ENCODE results near the gene AKR1E2.

The AKR1E2 gene

GRCh38 chr10:4838743-4839142 is 12.7 kb downstream of the AKR1E2 start:
- H3K27ac ChIP-seq (ENCODE audit: low read depth in 2 of 2, low read length in 2 of 2) = no peak overlapping the region
- peaks cover 3 to 5% of the 10 kb centered on the region in 2 donors for H3K36me3 ChIP-seq (ENCODE audit: control insufficient read depth in 2 of 2, insufficient read depth in 2 of 2, low read length in 2 of 2)

GRCh38 chr10:4839353-4839752 is 13.3 kb downstream of the AKR1E2 start:
- no peaks in the 10 kb centered on the region for H3K4me1 ChIP-seq (ENCODE audit: control insufficient read depth in 2 of 2, insufficient read depth in 2 of 2, low read length in 2 of 2)
- no peak overlapping the region for H3K9ac ChIP-seq (ENCODE audit: low read depth in 1 of 2, low read length in 2 of 2)
- no peak overlapping the region for H3K27ac ChIP-seq (ENCODE audit: low read depth in 2 of 2, low read length in 2 of 2)
- H3K9me3 ChIP-seq (ENCODE audit: control insufficient read depth in 2 of 2, low read length in 2 of 2) = no peaks in the 10 kb centered on the region
- H3K4me3 ChIP-seq (ENCODE audit: low read length in 2 of 2) = no peak overlapping the region
- peaks cover 3 to 5% of the 10 kb centered on the region in 2 donors for H3K36me3 ChIP-seq (ENCODE audit: control insufficient read depth in 2 of 2, insufficient read depth in 2 of 2, low read length in 2 of 2)
- no peaks in the 10 kb centered on the region for H3K27me3 ChIP-seq (ENCODE audit: control insufficient read depth in 2 of 2, insufficient read depth in 2 of 2, low read length in 2 of 2)

More at GRCh38 chr10:4838743-4839142, 12.7 kb downstream of the AKR1E2 start:
- Histone ChIP-seq H3K9me3 (ENCODE audit: control insufficient read depth in 2 of 2, low read length in 2 of 2) (no peaks in the 10 kb centered on the region), H3K4me1 (ENCODE audit: control insufficient read depth in 2 of 2, insufficient read depth in 2 of 2, low read length in 2 of 2) (no peaks in the 10 kb centered on the region), H3K9ac (ENCODE audit: low read depth in 1 of 2, low read length in 2 of 2) (no peak overlapping the region), H3K27me3 (ENCODE audit: control insufficient read depth in 2 of 2, insufficient read depth in 2 of 2, low read length in 2 of 2) (no peaks in the 10 kb centered on the region), H3K4me3 (ENCODE audit: low read length in 2 of 2) (no peak overlapping the region)

- H3K9ac ChIP-seq (ENCODE audit: low read depth in 1 of 2, low read length in 2 of 2) = no peak overlapping the region
- H3K27me3 ChIP-seq (ENCODE audit: control insufficient read depth in 2 of 2, insufficient read depth in 2 of 2, low read length in 2 of 2) = no peaks in the 10 kb centered on the region
- peaks cover 3 to 5% of the 10 kb centered on the region in 2 donors for H3K36me3 ChIP-seq (ENCODE audit: control insufficient read depth in 2 of 2, insufficient read depth in 2 of 2, low read length in 2 of 2)
- H3K4me1 ChIP-seq (ENCODE audit: control insufficient read depth in 2 of 2, insufficient read depth in 2 of 2, low read length in 2 of 2) = no peaks in the 10 kb centered on the region
- H3K27ac ChIP-seq (ENCODE audit: low read depth in 2 of 2, low read length in 2 of 2) = no peak overlapping the region
- no peaks in the 10 kb centered on the region for H3K9me3 ChIP-seq (ENCODE audit: control insufficient read depth in 2 of 2, low read length in 2 of 2)
- H3K4me3 ChIP-seq (ENCODE audit: low read length in 2 of 2) = no peak overlapping the region
Measured at GRCh38 chr10:4840151-4840550, 14.1 kb downstream of the AKR1E2 start.

- no peaks in the 10 kb centered on the region for H3K4me1 ChIP-seq (ENCODE audit: control insufficient read depth in 2 of 2, insufficient read depth in 2 of 2, low read length in 2 of 2)
- no peak overlapping the region for H3K27ac ChIP-seq (ENCODE audit: low read depth in 2 of 2, low read length in 2 of 2)
- no peak overlapping the region for H3K4me3 ChIP-seq (ENCODE audit: low read length in 2 of 2)
- no peak overlapping the region for H3K9ac ChIP-seq (ENCODE audit: low read depth in 1 of 2, low read length in 2 of 2)
- no peaks in the 10 kb centered on the region for H3K36me3 ChIP-seq (ENCODE audit: control insufficient read depth in 2 of 2, insufficient read depth in 2 of 2, low read length in 2 of 2)
- no peaks in the 10 kb centered on the region for H3K27me3 ChIP-seq (ENCODE audit: control insufficient read depth in 2 of 2, insufficient read depth in 2 of 2, low read length in 2 of 2)
- no peaks in the 10 kb centered on the region for H3K9me3 ChIP-seq (ENCODE audit: control insufficient read depth in 2 of 2, low read length in 2 of 2)
Measured at GRCh38 chr10:4843525-4844180, 17.6 kb downstream of the AKR1E2 start.

- H3K36me3 ChIP-seq (ENCODE audit: control insufficient read depth in 2 of 2, insufficient read depth in 2 of 2, low read length in 2 of 2) = no peaks in the 10 kb centered on the region
- no peak overlapping the region for H3K27ac ChIP-seq (ENCODE audit: low read depth in 2 of 2, low read length in 2 of 2)
- no peaks in the 10 kb centered on the region for H3K27me3 ChIP-seq (ENCODE audit: control insufficient read depth in 2 of 2, insufficient read depth in 2 of 2, low read length in 2 of 2)
- no peak overlapping the region for H3K4me3 ChIP-seq (ENCODE audit: low read length in 2 of 2)
- H3K9ac ChIP-seq (ENCODE audit: low read depth in 1 of 2, low read length in 2 of 2) = no peak overlapping the region
- peaks cover 0 to 4% of the 10 kb centered on the region in 2 donors for H3K4me1 ChIP-seq (ENCODE audit: control insufficient read depth in 2 of 2, insufficient read depth in 2 of 2, low read length in 2 of 2)
- H3K9me3 ChIP-seq (ENCODE audit: control insufficient read depth in 2 of 2, low read length in 2 of 2) = no peaks in the 10 kb centered on the region
Measured at GRCh38 chr10:4844864-4845263, 18.9 kb downstream of the AKR1E2 start.

- H3K4me3 ChIP-seq (ENCODE audit: low read length in 2 of 2) = no peak overlapping the region
- H3K4me1 ChIP-seq (ENCODE audit: control insufficient read depth in 2 of 2, insufficient read depth in 2 of 2, low read length in 2 of 2) = peaks cover 3 to 4% of the 10 kb centered on the region in 2 donors
- H3K36me3 ChIP-seq (ENCODE audit: control insufficient read depth in 2 of 2, insufficient read depth in 2 of 2, low read length in 2 of 2) = no peaks in the 10 kb centered on the region
- H3K9ac ChIP-seq (ENCODE audit: low read depth in 1 of 2, low read length in 2 of 2) = no peak overlapping the region
- H3K9me3 ChIP-seq (ENCODE audit: control insufficient read depth in 2 of 2, low read length in 2 of 2) = no peaks in the 10 kb centered on the region
- H3K27me3 ChIP-seq (ENCODE audit: control insufficient read depth in 2 of 2, insufficient read depth in 2 of 2, low read length in 2 of 2) = no peaks in the 10 kb centered on the region
- H3K27ac ChIP-seq (ENCODE audit: low read depth in 2 of 2, low read length in 2 of 2) = no peak overlapping the region
Measured at GRCh38 chr10:4845766-4846165, 19.8 kb downstream of the AKR1E2 start.

GRCh38 chr10:4846775-4847174 is 20.8 kb downstream of the AKR1E2 start:
- H3K27ac ChIP-seq (ENCODE audit: low read depth in 2 of 2, low read length in 2 of 2) = no peak overlapping the region
- H3K9ac ChIP-seq (ENCODE audit: low read depth in 1 of 2, low read length in 2 of 2) = no peak overlapping the region

GRCh38 chr10:4847561-4848355 is 21.8 kb downstream of the AKR1E2 start:
- no peaks in the 10 kb centered on the region for H3K9me3 ChIP-seq (ENCODE audit: control insufficient read depth in 2 of 2, low read length in 2 of 2)
- H3K27ac ChIP-seq (ENCODE audit: low read depth in 2 of 2, low read length in 2 of 2) = no peak overlapping the region
- no peaks in the 10 kb centered on the region for H3K27me3 ChIP-seq (ENCODE audit: control insufficient read depth in 2 of 2, insufficient read depth in 2 of 2, low read length in 2 of 2)
- H3K4me1 ChIP-seq (ENCODE audit: control insufficient read depth in 2 of 2, insufficient read depth in 2 of 2, low read length in 2 of 2) = peaks cover 3 to 4% of the 10 kb centered on the region in 2 donors
- H3K4me3 ChIP-seq (ENCODE audit: low read length in 2 of 2) = no peak overlapping the region
- no peak overlapping the region for H3K9ac ChIP-seq (ENCODE audit: low read depth in 1 of 2, low read length in 2 of 2)
- no peaks in the 10 kb centered on the region for H3K36me3 ChIP-seq (ENCODE audit: control insufficient read depth in 2 of 2, insufficient read depth in 2 of 2, low read length in 2 of 2)

More at GRCh38 chr10:4846775-4847174, 20.8 kb downstream of the AKR1E2 start:
- Histone ChIP-seq H3K4me3 (ENCODE audit: low read length in 2 of 2) (no peak overlapping the region), H3K4me1 (ENCODE audit: control insufficient read depth in 2 of 2, insufficient read depth in 2 of 2, low read length in 2 of 2) (peaks cover 3 to 4% of the 10 kb centered on the region in 2 donors), H3K9me3 (ENCODE audit: control insufficient read depth in 2 of 2, low read length in 2 of 2) (no peaks in the 10 kb centered on the region), H3K36me3 (ENCODE audit: control insufficient read depth in 2 of 2, insufficient read depth in 2 of 2, low read length in 2 of 2) (no peaks in the 10 kb centered on the region), H3K27me3 (ENCODE audit: control insufficient read depth in 2 of 2, insufficient read depth in 2 of 2, low read length in 2 of 2) (no peaks in the 10 kb centered on the region)

- no peak overlapping the region for H3K27ac ChIP-seq (ENCODE audit: low read depth in 2 of 2, low read length in 2 of 2)
Measured at GRCh38 chr10:4848356-4849041, 22.5 kb downstream of the AKR1E2 start.

GRCh38 chr10:4849042-4849402 is 23.0 kb downstream of the AKR1E2 start:
- Histone ChIP-seq H3K36me3 (ENCODE audit: control insufficient read depth in 2 of 2, insufficient read depth in 2 of 2, low read length in 2 of 2) (no peaks in the 10 kb centered on the region), H3K27ac (ENCODE audit: low read depth in 2 of 2, low read length in 2 of 2) (no peak overlapping the region), H3K4me1 (ENCODE audit: control insufficient read depth in 2 of 2, insufficient read depth in 2 of 2, low read length in 2 of 2) (peaks cover 3 to 4% of the 10 kb centered on the region in 2 donors)

More at GRCh38 chr10:4848356-4849041, 22.5 kb downstream of the AKR1E2 start:
- Histone ChIP-seq H3K4me3 (ENCODE audit: low read length in 2 of 2) (no peak overlapping the region), H3K4me1 (ENCODE audit: control insufficient read depth in 2 of 2, insufficient read depth in 2 of 2, low read length in 2 of 2) (peaks cover 3 to 4% of the 10 kb centered on the region in 2 donors), H3K27me3 (ENCODE audit: control insufficient read depth in 2 of 2, insufficient read depth in 2 of 2, low read length in 2 of 2) (no peaks in the 10 kb centered on the region), H3K36me3 (ENCODE audit: control insufficient read depth in 2 of 2, insufficient read depth in 2 of 2, low read length in 2 of 2) (no peaks in the 10 kb centered on the region), H3K9ac (ENCODE audit: low read depth in 1 of 2, low read length in 2 of 2) (no peak overlapping the region), H3K9me3 (ENCODE audit: control insufficient read depth in 2 of 2, low read length in 2 of 2) (no peaks in the 10 kb centered on the region)

More at GRCh38 chr10:4849042-4849402, 23.0 kb downstream of the AKR1E2 start:
- Histone ChIP-seq H3K9ac (ENCODE audit: low read depth in 1 of 2, low read length in 2 of 2) (no peak overlapping the region), H3K4me3 (ENCODE audit: low read length in 2 of 2) (no peak overlapping the region), H3K27me3 (ENCODE audit: control insufficient read depth in 2 of 2, insufficient read depth in 2 of 2, low read length in 2 of 2) (no peaks in the 10 kb centered on the region), H3K9me3 (ENCODE audit: control insufficient read depth in 2 of 2, low read length in 2 of 2) (no peaks in the 10 kb centered on the region)

All from mucosa of rectum (tissue), 2 donors.